Prostate gland (tissue), 2 donors: ENCODE data around the gene ZNHIT6. TPM values are rescaled to one million over a fixed set of nuclear protein-coding genes. Genes with fewer than 3 reads are reported as not detected.

ENCODE experiments used
- DNase-seq: peaks from one replicate; pipeline ENCODE4 v3.0.0-alpha.2; 2019; ENCODE audit warnings: low spot score
- H3K27ac ChIP-seq, 2 donors: fragments of 200-600 bp; sonication (generic); 2 replicates each; pipeline ENCODE4 v1.5.1; 2017 to 2019
- H3K27me3 ChIP-seq: fragments of 200-600 bp; sonication (generic); replicated peaks from 2 replicates; pipeline ENCODE4 v1.5.1; 2019; ENCODE audit not compliant: insufficient read depth
- H3K36me3 ChIP-seq, 2 donors: fragments of 200-600 bp; sonication (generic); 1 replicate in 1 of 2; 2 replicates in 1 of 2; pipeline versions ENCODE4 v1.5.1 to v1.8.1; 2017 to 2019
- H3K4me1 ChIP-seq: fragments of 200-600 bp; sonication (generic); replicated peaks from 2 replicates; pipeline ENCODE4 v1.5.1; 2019
- H3K4me3 ChIP-seq, 2 donors: fragments of 200-600 bp; sonication (generic); 2 replicates each; pipeline ENCODE4 v1.5.1; 2017 to 2019
- H3K9me3 ChIP-seq: fragments of 200-600 bp; sonication (generic); 2 replicates; pipeline ENCODE4 v1.5.1; 2017
- POLR2A ChIP-seq: fragments of 450-650 bp; IDR thresholded peaks from one replicate; pipeline ENCODE4 v1.6.1; 2016; ENCODE audit warnings: antibody characterized with exemption, mild to moderate bottlenecking
- POLR2AphosphoS5 ChIP-seq: sonication (generic); formaldehyde crosslinking; IDR thresholded peaks from one replicate; pipeline ENCODE4 v1.6.1; 2017; ENCODE audit warnings: antibody characterized with exemption
- WGBS: methylation state at CpG from one replicate; pipeline ENCODE4 v1.1.5; 2018; 5-methylcytosine and 5-hydroxymethylcytosine counted together
- intact Hi-C: fragments of 100-400 bp; cut with DNase I; formaldehyde crosslinking; loops from one replicate; pipeline ENCODE4 v1.14.2; 2022
- total RNA-seq, 2 donors: library from RNA; depleted of rRNA; stranded (reverse); fragments of >200 nt; gene quantifications; one replicate each; pipeline ENCODE4 v1.1.0, GENCODE V29; 2016
- TF ChIP-seq, protein P1 (sequence below), 4 experiments: fragments of 200-600 bp in 2 of 4; fragments of 450-650 bp in 2 of 4; sonication (generic) in 2 of 4; IDR thresholded peaks; 1 replicate in 3 of 4; 2 replicates in 1 of 4; pipeline ENCODE4 v1.5.1; 2016 to 2019; ENCODE audit warnings: antibody characterized with exemption in 4 of 4, mild to moderate bottlenecking in 2 of 4, moderate library complexity in 2 of 4

Gene ZNHIT6
- total RNA-seq, 2 donors from 2014 or later, result 8.7 to 13.5 TPM

DNA sequence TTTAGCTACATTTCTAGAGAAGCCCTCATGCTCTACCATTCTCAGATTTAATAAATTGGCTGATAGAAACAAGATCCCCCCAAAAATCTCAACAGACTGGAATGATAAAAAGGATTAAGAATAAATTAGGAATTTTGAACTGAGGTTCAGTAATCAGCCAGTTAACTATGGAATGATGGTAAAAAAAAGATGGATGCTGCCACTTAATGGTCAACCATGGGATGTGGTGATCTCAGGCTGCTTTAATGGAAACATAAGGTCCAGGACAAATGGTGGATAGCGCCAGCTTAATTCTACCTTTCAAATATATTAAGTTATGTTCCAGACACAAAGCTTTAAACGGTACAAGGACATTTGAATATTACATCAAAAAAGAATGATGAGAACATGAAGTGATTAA is 77.7 kb downstream of the ZNHIT6 start:
- no peak overlapping the region for H3K27ac ChIP-seq
- H3K9me3 ChIP-seq, result no peaks in the 10 kb centered on the region
- 96% methylated on average over 2 of the region's 2 CpGs for WGBS
- TF ChIP-seq POLR2AphosphoS5 (no peak), POLR2A (no peak)
- TF ChIP-seq, protein P1, sequence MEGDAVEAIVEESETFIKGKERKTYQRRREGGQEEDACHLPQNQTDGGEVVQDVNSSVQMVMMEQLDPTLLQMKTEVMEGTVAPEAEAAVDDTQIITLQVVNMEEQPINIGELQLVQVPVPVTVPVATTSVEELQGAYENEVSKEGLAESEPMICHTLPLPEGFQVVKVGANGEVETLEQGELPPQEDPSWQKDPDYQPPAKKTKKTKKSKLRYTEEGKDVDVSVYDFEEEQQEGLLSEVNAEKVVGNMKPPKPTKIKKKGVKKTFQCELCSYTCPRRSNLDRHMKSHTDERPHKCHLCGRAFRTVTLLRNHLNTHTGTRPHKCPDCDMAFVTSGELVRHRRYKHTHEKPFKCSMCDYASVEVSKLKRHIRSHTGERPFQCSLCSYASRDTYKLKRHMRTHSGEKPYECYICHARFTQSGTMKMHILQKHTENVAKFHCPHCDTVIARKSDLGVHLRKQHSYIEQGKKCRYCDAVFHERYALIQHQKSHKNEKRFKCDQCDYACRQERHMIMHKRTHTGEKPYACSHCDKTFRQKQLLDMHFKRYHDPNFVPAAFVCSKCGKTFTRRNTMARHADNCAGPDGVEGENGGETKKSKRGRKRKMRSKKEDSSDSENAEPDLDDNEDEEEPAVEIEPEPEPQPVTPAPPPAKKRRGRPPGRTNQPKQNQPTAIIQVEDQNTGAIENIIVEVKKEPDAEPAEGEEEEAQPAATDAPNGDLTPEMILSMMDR (IDR thresholded peaks at IDR 0.05), result no peak
- DNase-seq, result no peak
- intact Hi-C loops, result no loop called here
- no peaks in the 10 kb centered on the region for H3K36me3 ChIP-seq
- H3K4me1 ChIP-seq, result peaks cover 3% of the 10 kb centered on the region
- H3K4me3 ChIP-seq, result no peak overlapping the region
- no peaks in the 10 kb centered on the region for H3K27me3 ChIP-seq

DNA sequence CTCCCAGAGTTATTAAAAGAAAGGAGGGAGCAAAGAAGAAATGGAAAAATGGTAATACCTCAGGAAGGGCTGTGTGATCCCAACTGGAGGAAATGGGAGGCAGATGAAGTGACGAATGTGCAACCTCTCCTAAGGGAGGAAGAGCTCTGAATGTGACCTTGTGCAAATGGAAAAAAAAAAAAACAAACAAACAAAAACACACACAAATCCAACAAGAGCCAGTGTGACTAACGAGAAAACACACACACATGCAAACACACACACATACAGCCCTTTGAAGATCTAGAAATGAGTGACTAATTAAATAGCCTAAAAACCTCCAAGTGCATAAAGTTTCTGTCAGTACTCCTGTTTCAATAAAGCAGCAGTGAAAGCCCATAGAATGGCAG is 78.7 kb downstream of the ZNHIT6 start:
- WGBS, result 58% methylated on average over 2 of the region's 2 CpGs
- Histone ChIP-seq H3K27ac (peak overlapping the region; percentile 62 to 65), H3K27me3 (no peaks in the 10 kb centered on the region), H3K36me3 (no peaks in the 10 kb centered on the region), H3K4me3 (no peak overlapping the region), H3K9me3 (no peaks in the 10 kb centered on the region), H3K4me1 (peaks cover 3% of the 10 kb centered on the region)
- DNase-seq, result no peak
- TF ChIP-seq POLR2A, result no peak
- intact Hi-C loops, result no loop called here

DNA sequence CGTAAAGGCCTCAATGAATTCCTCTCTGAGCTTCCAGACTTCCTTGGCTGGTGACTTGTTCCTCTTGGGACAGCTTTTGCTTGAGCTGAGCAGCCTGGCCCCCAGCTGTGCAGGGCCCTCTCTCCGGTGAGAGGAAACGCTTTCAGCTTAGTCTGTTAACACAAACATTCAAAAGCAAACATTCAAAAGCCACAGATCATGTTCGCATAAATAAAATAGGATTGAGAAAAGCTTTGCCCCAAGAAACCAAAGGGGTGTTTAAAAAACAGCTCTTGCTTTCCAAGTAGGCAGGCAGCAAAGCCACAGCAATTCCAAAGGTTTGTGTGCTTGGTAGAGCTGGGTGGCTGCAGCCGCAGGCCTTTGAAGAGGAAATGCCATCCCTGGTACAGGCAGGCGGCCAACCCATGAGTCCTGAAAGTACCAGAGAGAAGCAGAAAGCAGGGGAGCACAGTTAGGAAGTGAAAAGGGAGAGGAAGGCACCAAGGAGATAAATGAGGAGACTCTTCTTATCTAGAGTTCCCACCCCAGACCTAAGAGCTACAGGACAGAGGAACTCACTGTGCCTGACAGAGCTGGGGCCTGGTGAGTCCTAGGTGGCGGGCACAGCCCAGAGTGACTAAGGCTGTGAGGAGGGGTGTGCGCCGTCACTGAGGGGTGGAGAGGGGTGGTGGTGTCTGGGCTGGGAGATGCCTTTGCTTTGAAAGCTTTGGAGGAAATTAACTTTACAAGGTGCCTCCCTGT is 79.3 kb downstream of the ZNHIT6 start:
- H3K27ac ChIP-seq, result peak overlapping the region; percentile 62 to 65
- intact Hi-C loops, result no loop called here
- peak; percentile 66 for DNase-seq

DNA sequence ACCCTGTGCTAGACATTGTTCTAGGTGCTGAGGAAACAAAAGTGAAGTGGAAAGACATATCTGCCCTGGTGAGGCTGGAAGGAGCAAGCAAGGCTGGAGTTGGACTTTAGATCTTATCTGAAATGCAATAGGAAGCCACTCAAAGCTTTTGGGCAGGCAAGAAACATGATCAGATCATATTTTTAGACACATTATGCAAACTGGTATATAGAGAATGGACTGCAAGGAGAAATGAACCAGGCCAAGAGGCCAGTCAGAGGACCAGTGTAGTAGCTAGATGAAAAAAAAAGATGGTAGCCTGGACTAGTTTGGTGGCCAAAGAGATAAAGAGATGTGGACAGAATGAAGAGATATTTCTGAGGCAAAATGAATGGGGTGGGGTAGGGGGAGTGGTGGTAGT is 81.4 kb downstream of the ZNHIT6 start:
- no peak for DNase-seq
- Histone ChIP-seq H3K36me3 (no peaks in the 10 kb centered on the region), H3K4me3 (no peak overlapping the region), H3K4me1 (peaks cover 3% of the 10 kb centered on the region), H3K9me3 (no peaks in the 10 kb centered on the region), H3K27me3 (no peaks in the 10 kb centered on the region), H3K27ac (no peak overlapping the region)
- intact Hi-C loops, result no loop called here
- TF ChIP-seq POLR2AphosphoS5 (no peak), POLR2A (no peak)
- TF ChIP-seq, protein P1 (IDR thresholded peaks at IDR 0.05), result no peak

More for the DNA sequence above, 79.3 kb downstream of the ZNHIT6 start:
- 32% methylated on average over 9 of the region's 9 CpGs for WGBS
- Histone ChIP-seq H3K9me3 (no peaks in the 10 kb centered on the region), H3K27me3 (no peaks in the 10 kb centered on the region), H3K36me3 (no peaks in the 10 kb centered on the region), H3K4me3 (no peak overlapping the region), H3K4me1 (peaks cover 3% of the 10 kb centered on the region)
- TF ChIP-seq POLR2AphosphoS5 (peak; percentile 36), POLR2A (no peak)
- TF ChIP-seq, protein P1 (IDR thresholded peaks at IDR 0.05), result no peak

DNA sequence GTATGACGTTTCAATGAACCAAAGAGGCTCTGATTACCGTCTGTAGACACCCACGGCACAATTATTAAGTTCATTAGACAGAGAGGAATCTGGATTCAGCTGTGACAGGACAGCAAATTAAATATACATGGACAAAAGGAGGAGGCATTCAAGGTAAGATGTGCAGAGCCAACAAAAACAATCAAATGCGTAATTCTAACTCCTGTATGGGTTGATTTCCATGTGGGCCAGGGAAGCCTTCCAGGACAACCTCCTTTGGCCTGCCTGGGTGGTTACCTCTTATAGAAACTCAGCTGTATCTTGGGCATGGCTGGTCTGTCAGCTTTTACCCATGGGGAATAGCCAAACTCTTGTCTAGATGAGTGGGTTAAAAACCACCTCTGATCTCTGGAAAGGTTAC is 83.9 kb downstream of the ZNHIT6 start:
- H3K27me3 ChIP-seq, result no peaks in the 10 kb centered on the region
- no peaks in the 10 kb centered on the region for H3K36me3 ChIP-seq
- intact Hi-C loops, result no loop called here
- TF ChIP-seq POLR2AphosphoS5, result no peak
- TF ChIP-seq POLR2A, result no peak
- TF ChIP-seq, protein P1 (IDR thresholded peaks at IDR 0.05), result no peak
- H3K4me3 ChIP-seq, result no peak overlapping the region
- no peak for DNase-seq
- H3K27ac ChIP-seq, result no peak overlapping the region
- 69% methylated on average over 4 of the region's 4 CpGs for WGBS
- no peaks in the 10 kb centered on the region for H3K9me3 ChIP-seq
- peaks cover 3% of the 10 kb centered on the region for H3K4me1 ChIP-seq
